ENCODE data around the gene SAMD4A.

The SAMD4A gene

GRCh38 chr14:54830650-54831049, 263.7 kb downstream of the SAMD4A start:
- TF ChIP-seq CTCF (IDR thresholded peaks at IDR 0.05), result no peak

- no peak for TF ChIP-seq CTCF (IDR thresholded peaks at IDR 0.05)
Measured at GRCh38 chr14:54834081-54834480, 267.2 kb downstream of the SAMD4A start.

GRCh38 chr14:54834727-54835126, 267.8 kb downstream of the SAMD4A start:
- no peak for TF ChIP-seq CTCF (IDR thresholded peaks at IDR 0.05)

- TF ChIP-seq CTCF (IDR thresholded peaks at IDR 0.05), result no peak
Measured at GRCh38 chr14:54836231-54836630, 269.3 kb downstream of the SAMD4A start.

DNA sequence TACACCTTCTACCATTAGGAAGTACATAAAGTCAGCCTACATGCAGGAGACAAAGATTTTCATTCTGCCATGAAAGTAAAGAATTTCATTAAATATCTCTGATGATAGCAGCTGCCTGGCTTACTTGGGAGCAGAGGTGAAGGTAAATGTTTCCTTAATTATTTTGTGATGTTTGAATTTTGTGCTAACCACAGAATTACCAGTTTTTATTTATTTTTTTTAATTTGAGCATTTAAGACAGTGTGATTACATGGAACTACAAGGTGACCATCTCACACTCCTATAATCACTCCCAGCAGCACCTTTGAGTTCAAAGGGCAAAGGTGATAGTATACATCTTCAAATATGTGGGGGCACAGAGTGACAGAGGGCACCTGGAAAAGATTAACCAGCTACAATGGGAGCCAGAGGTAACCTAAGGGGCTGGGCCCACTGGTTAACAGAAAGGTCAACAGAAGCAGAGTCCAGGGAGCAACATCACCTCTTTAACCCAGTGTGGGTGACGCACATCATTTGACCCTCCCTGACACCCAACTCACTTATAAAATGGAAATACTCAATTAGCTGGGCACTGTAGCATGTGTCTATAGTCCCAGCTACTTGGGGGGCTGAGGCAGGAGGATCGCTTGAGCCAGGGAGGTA, 270.7 kb downstream of the SAMD4A start:
- no peak for TF ChIP-seq CTCF (IDR thresholded peaks at IDR 0.05)

DNA sequence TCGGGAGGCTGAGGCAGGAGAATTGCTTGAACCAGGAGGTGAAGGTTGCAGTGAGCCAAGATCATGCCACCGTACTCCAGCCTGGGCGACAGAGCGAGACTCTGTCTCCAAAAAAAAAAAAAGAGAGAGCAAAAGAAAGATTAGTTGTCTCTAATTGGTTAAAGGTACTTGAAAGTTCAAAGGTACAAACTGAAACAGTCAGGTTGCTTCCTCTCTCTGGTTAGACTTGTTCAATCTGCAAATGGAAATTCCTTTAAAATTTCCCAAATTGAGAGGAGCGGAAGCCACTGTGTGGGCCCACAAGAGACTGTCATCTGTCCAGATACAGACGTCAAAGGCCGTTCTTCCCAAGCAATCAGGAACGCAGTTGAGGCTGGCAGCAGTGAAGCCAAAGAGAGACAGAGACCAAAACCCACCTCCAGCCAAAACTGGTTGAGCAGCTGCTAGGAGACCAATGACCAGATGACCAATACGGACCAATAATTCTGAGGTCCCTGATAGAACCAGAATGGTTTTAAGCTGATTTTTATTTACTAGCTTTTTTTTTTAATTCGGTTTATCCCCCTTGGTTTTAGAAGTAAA, 272.1 kb downstream of the SAMD4A start:
- TF ChIP-seq CTCF (IDR thresholded peaks at IDR 0.05), result no peak

GRCh38 chr14:54839701-54840119, 272.8 kb downstream of the SAMD4A start:
- no peak for TF ChIP-seq CTCF (IDR thresholded peaks at IDR 0.05)

Data from LNCAP (cell line).